Measurements from ENCODE around the gene RNF213.

- TF ChIP-seq E2F5 (CRISPR knock-in tag; IDR thresholded peaks at IDR 0.05) (no peak), CTCF (IDR thresholded peaks at IDR 0.05) (no peak), ATF2 (CRISPR knock-in tag; IDR thresholded peaks at IDR 0.05; ENCODE audit: borderline replicate concordance, low read depth) (no peak), JAZF1 (CRISPR knock-in tag; IDR thresholded peaks at IDR 0.05) (no peak), CREB1 (CRISPR knock-in tag; IDR thresholded peaks at IDR 0.05) (no peak), CDX4 (CRISPR knock-in tag; IDR thresholded peaks at IDR 0.05; ENCODE audit: borderline replicate concordance) (no peak), ELF4 (CRISPR knock-in tag; IDR thresholded peaks at IDR 0.05; ENCODE audit: low read depth) (no peak), ZNF263 (CRISPR knock-in tag; IDR thresholded peaks at IDR 0.05; ENCODE audit: low read depth) (no peak), KAT7 (CRISPR knock-in tag; IDR thresholded peaks at IDR 0.05; ENCODE audit: borderline replicate concordance) (no peak), ATF3 (CRISPR knock-in tag; conservative IDR thresholded peaks at IDR 0.05) (no peak), STAT6 (CRISPR knock-in tag; conservative IDR thresholded peaks at IDR 0.05; ENCODE audit: low read depth) (no peak), ZNF281 (CRISPR knock-in tag; IDR thresholded peaks at IDR 0.05) (no peak), USF2 (CRISPR knock-in tag; IDR thresholded peaks at IDR 0.05) (no peak), TP53 (CRISPR knock-in tag; IDR thresholded peaks at IDR 0.05) (no peak)
These were observed 134.9 kb downstream of the RNF213 start for GRCh38 chr17:80395402-80396151.

Measured in WTC11 (cell line).